ENCODE results near the gene S100A8. TPM values are rescaled to one million over a fixed set of nuclear protein-coding genes. Genes with fewer than 3 reads are reported as not detected.

S100A8 gene
- polyA plus RNA-seq, 3 donors: 4,193 to 30,135 (median 27,689) TPM

DNA sequence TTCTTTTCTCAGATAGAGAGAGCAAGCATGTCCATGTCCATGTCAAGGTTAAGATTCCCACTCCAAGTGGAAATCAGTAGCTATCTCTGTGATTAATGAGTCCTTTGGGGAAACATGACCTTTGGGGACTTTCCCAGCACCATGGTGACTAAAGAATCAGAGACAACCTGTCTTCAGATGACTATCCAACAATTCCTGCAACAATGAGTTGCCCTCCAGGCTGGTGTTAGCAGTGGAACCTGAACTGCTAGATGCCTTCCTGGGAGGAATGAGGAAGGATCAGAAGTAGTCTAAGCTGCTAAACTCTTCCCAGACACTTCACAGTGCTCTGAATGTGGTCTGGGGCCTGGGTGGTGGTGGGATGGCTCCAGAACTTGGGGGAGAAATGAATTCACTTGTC lies 26.7 kb downstream of the S100A8 start:
- Histone ChIP-seq H4K20me1 (ENCODE audit: insufficient read depth, low read length) (peaks cover 25% of the 10 kb centered on the region), H3K4me2 (replicated peaks; ENCODE audit: extremely low read depth, low read length, poor library complexity, severe bottlenecking) (no peak overlapping the region), H3K27ac (ENCODE audit: low read depth in 1 of 2, low read length in 2 of 2) (peak overlapping the region; percentile 78 to 85), H3K27me3 (ENCODE audit: control insufficient read depth in 2 of 2, insufficient read depth in 2 of 2, low read length in 2 of 2) (no peaks in the 10 kb centered on the region), H2AFZ (ENCODE audit: insufficient read depth, low read depth, low read length, poor library complexity, severe bottlenecking) (no peak overlapping the region), H3K4me3 (replicated peaks in 1 of 3; ENCODE audit: low read depth in 2 of 3, low read length in 3 of 3) (peak overlapping the region in 1 of 3 experiments; percentile 24), H3K9me3 (replicated peaks in 1 of 2; ENCODE audit: control insufficient read depth in 1 of 2, insufficient read depth in 1 of 2, low read length in 2 of 2) (no peaks in the 10 kb centered on the region), H3K4me1 (ENCODE audit: control insufficient read depth in 1 of 2, insufficient read depth in 2 of 2, low read length in 2 of 2) (peaks cover 93 to 100% of the 10 kb centered on the region in 2 donors), H3K9ac (ENCODE audit: insufficient read depth, low read length, poor library complexity, severe bottlenecking) (no peak overlapping the region), H3K36me3 (replicated peaks in 1 of 2; ENCODE audit: control insufficient read depth in 1 of 2, insufficient read depth in 2 of 2, low read length in 2 of 2) (peaks cover 16 to 21% of the 10 kb centered on the region in 2 donors), H3K79me2 (ENCODE audit: insufficient read depth, low read length) (peaks cover 56% of the 10 kb centered on the region)
- intact Hi-C loops (cut with micrococcal nuclease): loop anchor here in 1 of 2 donors (10.0 kb wide), 1 partner anchor 211 kb away; no protein-coding TSS in a partner anchor
- Mint-ChIP-seq H3K9me3 (peaks cover 0 to 2% (median 0%) of the 10 kb centered on the region in 7 donors), H3K36me3 (peaks cover 18 to 31% of the 10 kb centered on the region in 2 donors), H3K4me3 (no peak overlapping the region), H3K27me3 (ENCODE audit: low read depth in 3 of 3) (peaks cover 0 to 1% (median 0%) of the 10 kb centered on the region in 3 donors), H3K27ac (peak overlapping the region; percentile 37 to 98 (median 94)), H3K4me1 (peaks cover 95% of the 10 kb centered on the region)
- peak in 2 of 3 donors; percentile 60 to 79 for DNase-seq
- TF ChIP-seq, protein P1, sequence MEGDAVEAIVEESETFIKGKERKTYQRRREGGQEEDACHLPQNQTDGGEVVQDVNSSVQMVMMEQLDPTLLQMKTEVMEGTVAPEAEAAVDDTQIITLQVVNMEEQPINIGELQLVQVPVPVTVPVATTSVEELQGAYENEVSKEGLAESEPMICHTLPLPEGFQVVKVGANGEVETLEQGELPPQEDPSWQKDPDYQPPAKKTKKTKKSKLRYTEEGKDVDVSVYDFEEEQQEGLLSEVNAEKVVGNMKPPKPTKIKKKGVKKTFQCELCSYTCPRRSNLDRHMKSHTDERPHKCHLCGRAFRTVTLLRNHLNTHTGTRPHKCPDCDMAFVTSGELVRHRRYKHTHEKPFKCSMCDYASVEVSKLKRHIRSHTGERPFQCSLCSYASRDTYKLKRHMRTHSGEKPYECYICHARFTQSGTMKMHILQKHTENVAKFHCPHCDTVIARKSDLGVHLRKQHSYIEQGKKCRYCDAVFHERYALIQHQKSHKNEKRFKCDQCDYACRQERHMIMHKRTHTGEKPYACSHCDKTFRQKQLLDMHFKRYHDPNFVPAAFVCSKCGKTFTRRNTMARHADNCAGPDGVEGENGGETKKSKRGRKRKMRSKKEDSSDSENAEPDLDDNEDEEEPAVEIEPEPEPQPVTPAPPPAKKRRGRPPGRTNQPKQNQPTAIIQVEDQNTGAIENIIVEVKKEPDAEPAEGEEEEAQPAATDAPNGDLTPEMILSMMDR (IDR thresholded peaks at IDR 0.05): no peak

DNA sequence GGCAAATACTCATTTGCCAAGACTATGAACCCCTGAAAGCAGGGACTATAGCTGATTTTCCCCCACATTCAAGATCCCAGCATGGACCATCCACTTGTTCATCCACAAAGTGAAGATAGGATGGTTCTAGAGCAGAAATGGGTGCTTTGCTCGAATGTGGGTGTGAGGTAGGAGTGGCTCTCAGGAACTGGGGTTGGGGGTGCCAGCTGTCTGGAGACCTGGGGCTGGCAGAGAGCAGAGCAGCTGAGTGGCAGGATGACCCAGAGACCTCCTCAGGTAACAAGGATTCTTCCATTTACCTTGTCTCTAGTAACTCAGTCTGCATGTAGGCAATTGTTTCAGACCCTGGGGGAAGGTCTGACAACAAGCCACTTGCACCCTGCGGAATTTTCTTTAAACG lies 27.2 kb downstream of the S100A8 start:
- no peaks in the 10 kb centered on the region for H3K27me3 ChIP-seq (ENCODE audit: control insufficient read depth in 2 of 2, insufficient read depth in 2 of 2, low read length in 2 of 2)
- H3K9ac ChIP-seq (ENCODE audit: insufficient read depth, low read length, poor library complexity, severe bottlenecking): no peak overlapping the region
- intact Hi-C loops (cut with micrococcal nuclease): loop anchor here in 1 of 2 donors (10.0 kb wide), 1 partner anchor 211 kb away; no protein-coding TSS in a partner anchor
- peak overlapping the region; percentile 20 for H3K4me2 ChIP-seq (replicated peaks; ENCODE audit: extremely low read depth, low read length, poor library complexity, severe bottlenecking)
- no peaks in the 10 kb centered on the region for H3K9me3 ChIP-seq (replicated peaks in 1 of 2; ENCODE audit: control insufficient read depth in 1 of 2, insufficient read depth in 1 of 2, low read length in 2 of 2)
- peaks cover 21 to 26% of the 10 kb centered on the region in 2 donors for H3K36me3 ChIP-seq (replicated peaks in 1 of 2; ENCODE audit: control insufficient read depth in 1 of 2, insufficient read depth in 2 of 2, low read length in 2 of 2)
- peaks cover 30% of the 10 kb centered on the region for H4K20me1 ChIP-seq (ENCODE audit: insufficient read depth, low read length)
- H3K79me2 ChIP-seq (ENCODE audit: insufficient read depth, low read length): peaks cover 60% of the 10 kb centered on the region
- peaks cover 0 to 2% (median 0%) of the 10 kb centered on the region in 7 donors for H3K9me3 Mint-ChIP-seq
- no peak overlapping the region for H2AFZ ChIP-seq (ENCODE audit: insufficient read depth, low read depth, low read length, poor library complexity, severe bottlenecking)
- H3K36me3 Mint-ChIP-seq: peaks cover 22 to 37% of the 10 kb centered on the region in 2 donors
- TF ChIP-seq, protein P1 (IDR thresholded peaks at IDR 0.05): no peak
- H3K4me1 Mint-ChIP-seq: peaks cover 93% of the 10 kb centered on the region
- H3K27ac Mint-ChIP-seq: peak overlapping the region; percentile 2 to 96 (median 63)
- H3K27ac ChIP-seq (ENCODE audit: low read depth in 1 of 2, low read length in 2 of 2): peak overlapping the region in 1 of 2 donors; percentile 85
- H3K27me3 Mint-ChIP-seq (ENCODE audit: low read depth in 3 of 3): peaks cover 0 to 1% (median 0%) of the 10 kb centered on the region in 3 donors
- H3K4me3 ChIP-seq (replicated peaks in 1 of 3; ENCODE audit: low read depth in 2 of 3, low read length in 3 of 3): peak overlapping the region in 1 of 3 experiments; percentile 24
- H3K4me3 Mint-ChIP-seq: no peak overlapping the region
- peak in 1 of 3 donors; percentile 11 for DNase-seq
- H3K4me1 ChIP-seq (ENCODE audit: control insufficient read depth in 1 of 2, insufficient read depth in 2 of 2, low read length in 2 of 2): peaks cover 88 to 100% of the 10 kb centered on the region in 2 donors
- WGBS (ENCODE audit: insufficient coverage): 100% methylated on average over 1 of the region's 3 CpGs

Measured in CD14-positive monocyte (primary cell).